ENCODE measurements around the gene VAV3.
"Not testable (repeated sequence)": the region's sequence is repeated elsewhere in the genome, so short reads cannot be mapped to it uniquely, and the experiment has no call there.

The VAV3 gene, protein sequence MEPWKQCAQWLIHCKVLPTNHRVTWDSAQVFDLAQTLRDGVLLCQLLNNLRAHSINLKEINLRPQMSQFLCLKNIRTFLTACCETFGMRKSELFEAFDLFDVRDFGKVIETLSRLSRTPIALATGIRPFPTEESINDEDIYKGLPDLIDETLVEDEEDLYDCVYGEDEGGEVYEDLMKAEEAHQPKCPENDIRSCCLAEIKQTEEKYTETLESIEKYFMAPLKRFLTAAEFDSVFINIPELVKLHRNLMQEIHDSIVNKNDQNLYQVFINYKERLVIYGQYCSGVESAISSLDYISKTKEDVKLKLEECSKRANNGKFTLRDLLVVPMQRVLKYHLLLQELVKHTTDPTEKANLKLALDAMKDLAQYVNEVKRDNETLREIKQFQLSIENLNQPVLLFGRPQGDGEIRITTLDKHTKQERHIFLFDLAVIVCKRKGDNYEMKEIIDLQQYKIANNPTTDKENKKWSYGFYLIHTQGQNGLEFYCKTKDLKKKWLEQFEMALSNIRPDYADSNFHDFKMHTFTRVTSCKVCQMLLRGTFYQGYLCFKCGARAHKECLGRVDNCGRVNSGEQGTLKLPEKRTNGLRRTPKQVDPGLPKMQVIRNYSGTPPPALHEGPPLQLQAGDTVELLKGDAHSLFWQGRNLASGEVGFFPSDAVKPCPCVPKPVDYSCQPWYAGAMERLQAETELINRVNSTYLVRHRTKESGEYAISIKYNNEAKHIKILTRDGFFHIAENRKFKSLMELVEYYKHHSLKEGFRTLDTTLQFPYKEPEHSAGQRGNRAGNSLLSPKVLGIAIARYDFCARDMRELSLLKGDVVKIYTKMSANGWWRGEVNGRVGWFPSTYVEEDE

DNA sequence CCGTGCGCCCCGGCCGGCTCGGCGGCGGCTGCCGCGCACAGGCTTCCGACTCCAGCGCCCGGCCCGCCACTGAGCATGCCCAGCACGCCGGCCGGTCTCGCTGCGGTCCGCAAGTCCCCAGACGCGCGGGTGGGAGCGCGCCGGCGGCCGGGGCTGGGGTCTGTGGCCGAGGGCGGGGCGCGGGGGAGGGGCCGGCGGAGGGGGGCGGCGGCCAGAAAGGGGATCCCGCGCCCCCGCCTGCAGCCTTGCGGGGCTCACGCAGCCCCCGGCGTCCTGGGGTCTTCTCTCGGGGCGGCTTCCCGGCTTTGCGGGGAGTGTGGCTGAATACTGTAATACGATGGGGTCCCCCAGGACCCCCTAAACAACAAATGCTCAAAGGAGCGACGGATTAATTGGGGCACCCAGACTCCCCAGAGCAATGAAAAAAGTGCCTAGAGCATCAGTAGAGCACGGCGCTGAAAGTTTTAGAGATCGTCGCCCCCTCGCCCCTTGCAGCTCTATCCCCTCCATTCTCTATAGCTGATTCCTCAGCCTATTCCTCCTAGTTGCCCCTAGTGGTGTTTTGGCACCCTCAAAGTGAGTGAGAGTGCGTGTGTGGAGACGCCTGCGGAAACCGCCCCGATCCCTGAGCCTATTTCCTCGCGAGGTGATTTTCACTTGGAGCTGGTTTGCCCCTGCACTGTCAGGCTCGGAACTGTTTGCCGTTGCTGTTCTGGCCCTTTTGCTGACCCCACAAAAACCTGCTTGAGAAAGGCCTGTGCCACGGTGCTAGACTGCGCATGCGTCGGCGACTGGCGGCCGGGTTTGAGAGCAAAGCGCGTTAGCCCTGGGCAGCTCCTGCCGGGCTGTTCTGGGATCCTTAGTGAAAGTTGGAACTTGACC is at the start of gene VAV3:
TSS of gene VAV3 (minus strand) at position 71 of the 882 bp plus-strand sequence. CDS start 311 bp downstream, outside the sequence.
- DNase-seq = no peak

DNA sequence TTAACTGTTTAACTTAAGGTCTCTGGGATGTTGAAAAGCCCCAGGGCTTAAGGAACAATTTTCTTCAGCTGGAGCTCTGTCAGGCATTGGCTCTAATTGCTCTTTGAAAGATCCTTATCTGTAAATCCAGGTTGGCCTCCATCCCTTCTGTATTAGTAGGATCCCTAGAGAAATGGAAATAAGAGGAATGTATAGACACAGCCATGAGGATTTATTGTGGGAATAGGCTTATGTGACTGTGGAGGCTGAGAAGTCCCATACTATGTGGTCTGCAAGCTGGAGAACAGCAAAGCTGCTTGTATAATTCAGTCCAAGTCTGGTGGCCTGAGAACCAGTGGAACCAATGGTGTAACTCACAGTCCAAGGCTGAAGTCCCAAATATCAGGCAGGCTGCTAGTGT is 47.6 kb upstream of the VAV3 start:
- no peak for DNase-seq

DNA sequence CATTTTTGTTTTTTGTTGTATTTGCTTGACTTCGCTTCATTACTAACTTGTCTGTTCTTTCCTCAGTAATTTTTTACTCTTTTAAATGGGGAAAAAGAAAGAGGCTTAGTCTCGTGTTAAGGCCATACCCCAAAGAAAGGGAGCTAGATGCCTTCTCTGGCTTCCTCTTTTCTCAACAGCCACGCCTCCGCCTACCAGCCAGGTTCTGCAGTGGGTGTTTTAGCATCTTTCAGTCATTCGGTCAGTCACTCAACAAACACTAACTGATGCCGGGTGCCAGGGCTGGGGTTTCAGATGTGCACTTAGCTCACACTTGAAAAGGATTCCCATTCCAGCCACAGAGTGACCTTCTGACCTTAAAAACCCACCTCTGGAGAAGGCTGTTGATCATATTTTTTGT is 46.3 kb upstream of the VAV3 start:
- no peak for DNase-seq

DNA sequence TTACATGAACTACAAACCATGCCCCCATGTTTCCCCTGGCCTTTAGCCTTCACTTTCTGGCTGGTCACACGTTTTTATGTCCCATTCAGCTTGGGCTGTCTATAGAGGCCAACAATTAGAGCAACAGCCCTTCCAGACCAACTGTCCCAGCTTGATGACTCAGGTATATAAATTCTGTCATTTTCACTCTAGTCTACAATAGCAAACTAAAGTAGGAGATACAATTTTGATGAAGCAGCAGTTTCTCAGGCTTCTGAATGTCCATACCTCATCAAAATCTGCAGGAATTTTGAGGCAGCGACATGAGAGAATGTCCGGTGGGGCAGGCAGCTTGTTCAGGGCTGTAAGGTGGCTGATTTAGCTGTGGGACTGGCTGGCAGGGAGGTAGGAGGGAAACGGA is 45.6 kb upstream of the VAV3 start:
- DNase-seq = no peak

DNA sequence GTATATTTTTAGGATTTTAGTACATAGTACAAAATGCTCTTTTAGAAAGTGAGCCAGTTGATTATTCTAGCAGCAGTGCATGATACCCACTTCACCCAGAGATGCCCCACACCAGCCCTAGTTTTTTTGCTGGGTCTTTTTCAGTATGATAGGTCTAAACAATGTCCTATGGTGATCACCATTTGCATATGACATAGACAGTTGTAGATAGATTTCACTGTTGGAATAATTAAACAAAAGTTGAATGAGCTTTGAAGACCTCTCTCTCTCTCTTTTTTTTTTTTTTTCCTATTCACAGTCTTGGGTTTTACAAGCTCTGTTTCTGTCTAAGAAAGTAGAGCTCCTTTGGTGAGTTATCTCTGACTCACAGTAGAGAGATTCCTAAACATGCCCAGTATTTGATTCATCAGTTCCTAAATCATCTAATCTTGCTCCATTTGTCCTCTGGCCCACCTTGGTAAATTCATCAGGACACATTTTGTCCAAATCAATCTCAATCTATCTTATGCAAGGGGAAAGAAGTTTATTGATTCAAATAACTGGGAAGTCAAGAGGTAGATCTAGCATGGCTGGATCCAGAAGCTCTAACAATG is 44.7 kb upstream of the VAV3 start:
- no peak for DNase-seq

DNA sequence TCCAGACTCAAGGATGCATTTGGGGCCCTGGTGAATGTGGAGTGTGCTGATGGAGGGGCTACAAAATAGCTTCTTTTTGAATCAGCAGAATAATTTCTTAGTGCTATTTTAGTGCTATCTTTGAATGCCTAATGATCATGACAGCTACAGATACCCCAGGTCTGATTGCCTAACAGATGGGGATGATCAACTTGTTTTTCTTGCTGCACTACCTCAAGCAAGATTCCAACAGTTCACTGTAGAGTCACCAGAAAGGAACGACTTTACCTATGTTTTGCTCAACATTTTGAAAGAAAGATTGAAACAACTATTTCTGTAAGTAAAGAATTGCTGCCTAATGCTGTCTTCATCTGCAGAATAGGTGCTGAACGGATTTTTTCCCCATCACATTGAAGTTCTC is 42.6 kb upstream of the VAV3 start:
- DNase-seq = no peak

DNA sequence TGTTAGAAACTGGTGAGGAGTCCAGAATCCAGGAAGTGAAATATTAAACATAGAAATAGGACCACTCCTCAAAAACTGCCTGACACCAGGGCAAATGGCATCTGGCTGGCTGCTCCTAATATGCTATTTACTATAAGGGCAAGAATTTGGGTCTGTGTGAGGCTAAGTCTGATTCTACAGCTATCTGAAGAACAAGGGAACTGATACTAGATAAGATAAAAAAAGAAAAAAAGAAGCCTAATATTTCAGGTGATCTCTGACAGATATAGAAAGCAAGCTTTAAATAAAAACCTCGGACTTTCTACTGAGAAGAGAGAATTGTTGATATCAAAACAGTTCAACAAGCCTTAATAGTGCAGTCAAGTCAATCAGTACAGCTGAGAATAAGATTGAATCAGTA is 42.1 kb upstream of the VAV3 start:
- DNase-seq = no peak

DNA sequence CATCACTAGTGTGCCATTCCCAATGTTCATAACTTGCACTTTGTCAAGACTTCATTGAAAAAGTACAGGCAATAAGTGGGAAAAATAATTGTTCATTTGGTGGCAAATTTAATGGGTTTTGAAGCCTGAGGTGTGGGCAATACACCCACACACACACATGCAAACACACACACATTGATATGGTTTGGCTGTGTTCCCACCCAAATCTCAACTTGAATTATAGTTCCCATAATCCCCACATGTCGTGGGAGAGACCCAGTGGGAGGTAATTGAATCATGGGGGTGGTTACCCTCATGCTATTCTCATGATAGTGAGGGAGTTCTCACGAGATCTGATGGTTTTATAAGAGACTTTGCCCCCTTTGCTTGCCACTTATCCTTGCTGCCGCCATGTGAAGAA is 39.9 kb upstream of the VAV3 start:
- not testable (repeated sequence) for DNase-seq

DNA sequence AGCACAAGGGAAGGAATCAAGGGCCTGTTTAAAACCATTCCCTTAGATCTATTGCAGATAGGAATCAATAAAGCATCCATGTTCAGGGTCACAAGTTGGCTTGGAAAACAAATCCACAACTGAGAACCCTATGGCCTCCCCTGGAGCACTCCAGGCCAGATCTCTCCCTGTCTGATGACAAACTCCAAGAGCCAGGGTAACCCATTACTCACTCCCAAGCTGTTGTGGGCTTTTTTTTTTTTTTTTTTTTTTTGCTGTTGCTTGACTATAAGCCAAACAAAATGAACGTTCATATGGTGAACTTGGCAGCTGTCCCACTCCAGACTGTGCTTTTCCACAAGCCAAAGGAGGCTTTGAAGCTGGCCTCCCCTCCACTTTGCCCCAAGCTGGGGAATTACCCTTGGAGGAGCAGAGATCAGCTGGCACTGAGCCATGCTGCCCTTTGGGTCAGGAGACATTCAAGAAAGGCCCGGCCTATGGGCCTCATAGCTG is 35.7 kb upstream of the VAV3 start:
- no peak for DNase-seq

DNA sequence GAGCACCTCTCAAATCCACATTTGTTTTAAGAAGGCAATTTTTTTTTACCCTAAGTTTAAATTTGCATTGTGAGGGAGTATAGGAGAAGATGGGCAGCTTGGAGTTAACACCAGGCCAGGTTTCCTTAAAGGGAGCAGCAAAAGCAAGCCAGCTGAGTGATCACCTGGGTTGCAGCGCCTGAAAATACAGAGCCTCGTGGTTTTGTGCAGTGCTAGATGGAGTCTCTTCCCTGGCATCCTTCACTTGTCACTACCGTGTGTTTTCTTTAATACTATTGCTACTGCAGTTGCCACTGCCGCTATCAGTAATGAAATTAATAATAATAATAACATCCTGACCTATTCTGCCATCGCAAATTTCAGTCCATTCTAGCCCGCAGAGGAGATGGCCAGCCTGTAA is 35.2 kb upstream of the VAV3 start:
- DNase-seq = no peak

DNA sequence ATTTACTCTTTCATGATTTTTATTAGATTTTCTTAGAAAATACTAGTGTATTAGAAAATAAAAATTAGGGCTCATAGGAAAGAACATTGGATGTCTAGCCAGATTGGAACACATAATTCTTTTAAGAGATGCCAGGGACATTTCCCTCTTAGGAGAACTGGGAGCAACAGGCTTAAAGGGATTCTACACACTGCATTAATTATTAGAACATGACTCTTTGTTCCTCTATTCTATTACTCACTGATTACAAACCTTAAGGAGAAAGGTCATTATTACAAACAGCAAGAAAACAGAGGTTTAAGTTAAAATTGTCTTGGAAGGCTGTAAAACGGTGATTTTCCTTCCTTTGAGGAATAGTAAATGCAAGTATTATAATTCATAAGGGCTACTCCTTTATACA is 32.9 kb upstream of the VAV3 start:
- DNase-seq = no peak

DNA sequence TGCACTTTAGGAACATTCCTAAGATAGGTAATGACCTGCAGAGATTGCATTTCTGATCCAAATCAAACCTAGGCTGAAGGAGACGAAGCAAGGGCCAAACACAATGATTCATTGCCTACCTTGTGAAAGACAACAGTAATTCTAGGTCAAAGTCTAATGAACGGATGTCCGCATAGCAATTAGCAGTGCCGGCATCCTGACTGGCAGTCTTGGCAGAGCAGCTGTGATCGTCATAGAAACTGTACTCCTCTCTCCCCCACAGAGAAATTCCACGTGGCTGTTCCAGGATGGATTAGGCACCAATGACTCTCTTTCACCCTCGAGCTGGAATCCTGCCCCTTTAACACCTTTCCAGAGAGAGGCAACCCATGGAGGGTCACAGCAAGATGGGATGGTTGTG is 28.9 kb upstream of the VAV3 start:
- no peak for DNase-seq

DNA sequence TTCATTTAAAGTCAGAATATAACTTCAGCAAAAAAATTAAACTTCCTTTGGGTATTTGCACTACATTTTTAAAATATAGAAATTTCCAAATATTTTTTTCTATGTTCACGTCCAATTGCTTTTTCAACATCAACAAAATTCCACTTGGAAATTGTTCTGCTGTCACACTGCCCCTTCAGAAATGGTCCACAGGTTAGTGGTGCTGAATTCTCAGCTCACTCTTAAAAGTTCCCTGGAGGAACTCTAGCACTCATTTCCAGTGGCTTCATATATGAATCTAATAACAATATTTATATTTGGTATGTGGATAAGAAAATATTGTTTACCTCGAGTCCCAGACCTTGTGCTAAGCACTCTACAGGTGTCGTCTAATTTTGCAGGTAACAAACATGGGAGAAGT is 27.4 kb upstream of the VAV3 start:
- no peak for DNase-seq

DNA sequence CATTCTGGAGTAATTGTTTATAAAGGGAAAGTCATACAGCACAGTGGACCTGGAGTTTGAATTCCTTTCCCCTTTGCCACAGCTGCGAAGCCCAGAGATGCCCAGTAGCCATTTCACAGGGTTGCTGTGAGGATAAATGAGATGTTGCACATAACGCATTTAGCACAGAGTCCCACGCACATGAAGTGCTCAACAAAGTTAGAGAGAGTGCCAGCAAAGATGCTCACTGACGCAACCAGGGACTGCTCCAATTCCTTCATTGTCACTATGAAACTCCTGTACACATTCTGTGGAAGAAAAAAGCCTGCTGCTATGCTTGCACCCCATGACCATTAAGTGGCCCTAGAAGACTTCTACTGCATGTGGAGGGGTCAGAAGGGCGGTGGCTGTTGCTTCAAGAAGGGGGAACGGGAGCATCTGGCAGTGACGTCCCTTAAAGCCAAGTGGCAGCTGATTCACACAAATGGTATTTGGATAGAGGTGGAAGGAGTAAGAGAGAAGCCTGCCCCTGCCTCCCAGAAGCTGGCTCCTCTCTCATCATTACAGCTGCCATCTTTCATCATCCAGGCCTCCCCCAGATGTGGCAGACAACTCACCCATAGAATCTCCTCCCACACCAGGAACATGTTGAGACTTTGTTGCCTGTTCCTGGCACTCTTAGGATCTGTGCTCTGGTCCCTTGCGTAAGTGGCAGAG is 26.5 kb upstream of the VAV3 start:
- no peak for DNase-seq

DNA sequence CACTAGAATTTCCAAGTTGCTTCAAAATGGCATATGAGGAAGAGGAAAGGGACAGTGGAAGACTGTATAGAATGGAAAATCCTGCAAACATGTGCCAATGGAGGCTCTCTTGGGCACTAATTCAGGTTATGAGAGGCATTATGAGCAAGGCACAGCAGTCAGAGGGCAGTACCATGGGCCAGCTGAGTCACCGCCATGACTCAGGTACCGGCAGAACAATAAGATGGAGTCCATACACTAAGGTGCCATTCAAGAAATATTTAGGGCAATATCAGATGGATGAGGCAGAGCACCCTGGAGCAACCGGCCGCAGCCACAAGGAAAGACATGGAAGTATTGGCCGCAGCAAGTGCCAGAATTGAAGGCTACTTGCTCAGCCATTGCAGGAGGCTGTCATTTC is 25.6 kb upstream of the VAV3 start:
- DNase-seq = no peak

DNA sequence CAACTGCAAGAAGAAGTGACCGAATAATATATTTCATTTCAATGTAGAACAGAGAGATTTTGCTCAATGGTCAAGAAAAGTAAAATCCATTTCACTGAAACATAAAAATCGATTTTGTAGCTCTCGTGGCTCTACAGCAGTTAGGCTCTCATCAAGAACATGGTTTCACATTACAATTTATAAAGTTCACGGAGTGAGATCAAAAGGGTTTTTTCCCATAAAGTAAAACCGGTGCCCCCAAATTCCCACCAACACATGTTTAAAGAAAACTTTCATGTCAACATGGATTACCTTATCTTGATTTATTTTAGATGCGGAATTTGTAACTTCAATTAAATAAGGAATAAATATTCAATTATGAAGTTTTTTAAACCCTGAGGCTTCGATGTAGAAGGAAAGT is 16.3 kb upstream of the VAV3 start:
- DNase-seq = no peak

DNA sequence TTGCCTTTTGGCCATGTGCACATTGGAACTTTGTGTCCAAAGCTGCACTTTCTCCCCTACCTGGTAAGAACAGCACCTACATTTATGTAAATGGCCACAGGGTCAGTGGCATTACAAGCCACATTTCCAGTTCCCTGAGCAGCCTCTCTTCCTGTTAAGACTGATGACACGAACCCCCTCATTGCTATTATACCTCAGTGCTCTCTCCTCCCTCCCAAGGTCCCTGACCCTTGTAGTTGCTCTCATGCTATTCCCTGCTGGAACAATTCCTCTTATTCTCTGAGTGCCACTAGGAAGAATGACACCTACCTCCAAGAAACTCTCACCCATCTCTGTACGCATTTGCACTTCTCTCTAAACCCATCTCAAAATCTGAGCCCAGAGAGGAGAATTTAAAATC is 14.9 kb upstream of the VAV3 start:
- DNase-seq = no peak

DNA sequence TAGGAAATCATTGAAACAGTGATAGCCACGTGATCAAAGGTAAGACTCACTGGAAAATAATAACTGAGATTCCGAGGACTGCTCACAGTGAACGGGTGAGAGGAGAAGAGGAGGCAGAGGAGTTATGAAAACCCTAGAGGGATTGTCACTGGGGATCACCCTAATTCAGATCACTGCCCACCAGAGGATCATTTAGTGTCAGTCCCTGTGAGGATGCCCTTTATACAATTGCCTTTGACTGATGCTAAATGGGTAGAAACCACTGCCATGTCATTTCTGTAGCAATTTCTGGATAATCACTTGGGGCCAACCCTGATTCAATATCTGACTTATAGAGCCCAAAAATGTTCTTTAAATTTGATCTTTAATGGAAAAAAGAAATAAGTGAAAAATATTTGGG is 14.1 kb upstream of the VAV3 start:
- DNase-seq = no peak

DNA sequence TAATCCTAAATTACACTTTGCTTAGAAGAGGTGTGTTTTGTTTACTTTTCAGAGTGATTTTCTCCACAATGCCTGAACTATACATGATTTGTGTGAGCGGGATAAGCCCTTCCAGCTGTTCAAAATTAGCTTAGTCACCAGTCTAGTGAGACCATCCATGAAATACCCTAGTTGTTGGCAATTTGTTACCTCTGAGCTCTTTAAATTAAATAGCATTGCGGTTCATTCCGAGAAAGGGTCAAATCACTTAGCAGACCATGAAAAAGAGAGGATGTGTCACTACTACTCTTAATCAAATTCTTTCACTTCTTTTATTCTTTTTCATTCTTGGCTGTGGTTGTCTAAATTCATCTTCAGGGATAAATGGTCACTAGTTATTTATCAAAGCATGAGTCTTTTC is 11.9 kb upstream of the VAV3 start:
- no peak for DNase-seq

DNA sequence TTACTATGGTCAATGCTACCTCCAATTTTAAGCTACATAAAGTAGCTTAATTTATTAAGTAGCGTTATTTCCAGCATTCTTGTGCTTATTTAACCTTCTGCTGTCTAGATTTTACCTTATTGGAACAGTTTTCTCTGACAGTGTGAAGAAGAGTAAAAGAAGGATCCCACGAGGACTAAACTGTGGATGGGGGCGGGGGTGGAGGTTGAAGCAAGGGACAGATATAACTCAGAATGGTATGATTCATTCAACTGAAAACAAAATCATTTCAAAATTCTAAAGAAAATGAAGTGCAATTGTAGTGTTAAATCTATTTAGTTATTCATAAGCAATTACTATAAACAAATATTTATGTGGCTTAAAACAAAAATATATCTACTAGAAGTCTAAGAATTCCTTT is 11.5 kb upstream of the VAV3 start:
- no peak for DNase-seq

DNA sequence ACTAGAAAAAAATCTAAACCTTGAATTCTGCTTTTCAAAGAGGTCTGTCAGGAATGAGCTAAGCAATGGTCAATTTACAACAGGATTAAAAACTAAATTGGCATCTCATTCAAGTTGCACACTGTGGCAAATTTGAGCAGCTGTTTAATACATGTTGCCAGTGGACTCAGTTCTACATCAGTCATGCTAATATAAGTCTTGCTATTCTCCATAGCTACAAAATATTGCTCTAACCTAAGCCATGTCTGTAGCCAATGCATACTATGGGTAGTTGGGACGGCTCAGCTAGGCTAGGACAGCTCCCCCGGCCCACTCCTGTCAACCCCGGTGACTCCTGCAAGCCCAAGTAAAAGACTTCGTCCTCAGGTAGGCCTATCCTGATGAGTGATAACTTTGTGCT is 10.9 kb upstream of the VAV3 start:
- no peak for DNase-seq

DNA sequence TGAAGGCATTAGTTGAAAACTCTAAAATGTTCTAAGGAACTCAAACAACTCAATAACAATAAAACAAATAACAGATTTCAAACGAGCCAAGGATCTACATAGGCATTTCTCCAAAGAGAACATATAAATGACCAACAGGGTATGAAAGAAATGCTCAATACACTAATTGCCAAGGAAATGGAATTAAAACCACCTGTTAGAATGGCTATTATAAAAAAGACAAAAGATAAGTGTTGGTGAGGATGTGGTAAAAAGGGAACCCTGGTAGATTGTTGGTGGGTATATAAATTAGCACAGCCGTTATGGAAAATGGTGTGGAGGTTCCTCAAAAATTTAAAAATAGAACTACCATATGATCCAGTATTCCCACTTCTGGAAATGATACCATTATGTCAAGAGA is 9.1 kb upstream of the VAV3 start:
- no peak for DNase-seq

Measured in NCI-H1417 treated with DMSO at 0.1 percent for 48 hours (cell line).